Fibroblast of mammary gland (primary cell): ENCODE data around the gene IGDCC3.

Experiments
- DNase-seq: peaks from one replicate; pipeline ENCODE4 v3.0.0-alpha.2; 2010; ENCODE audit warnings: low read depth
- H3K4me3 ChIP-seq: 2 replicates; pipeline ENCODE4 v1.5.1; 2011; ENCODE audit warnings: low read depth, mild to moderate bottlenecking, low read length, moderate library complexity; ENCODE audit not compliant: control insufficient read depth
- CTCF ChIP-seq: conservative IDR thresholded peaks from 2 replicates; pipeline ENCODE4 v1.5.1; 2011; ENCODE audit warnings: low read depth, low read length, inconsistent platforms; ENCODE audit not compliant: control insufficient read depth, insufficient read depth

IGDCC3 gene

GRCh38 chr15:65338823-65339222 lies 39.0 kb downstream of the IGDCC3 start:
- TF ChIP-seq CTCF = no peak
- no peak overlapping the region for H3K4me3 ChIP-seq
- no peak for DNase-seq

GRCh38 chr15:65338366-65338765 lies 39.4 kb downstream of the IGDCC3 start:
- H3K4me3 ChIP-seq = no peak overlapping the region
- DNase-seq = no peak
- no peak for TF ChIP-seq CTCF

- no peak overlapping the region for H3K4me3 ChIP-seq
- no peak for DNase-seq
- TF ChIP-seq CTCF = no peak
Observed at GRCh38 chr15:65337436-65338070, 40.2 kb downstream of the IGDCC3 start.

- no peak for TF ChIP-seq CTCF
- no peak for DNase-seq
- H3K4me3 ChIP-seq = no peak overlapping the region
Observed at GRCh38 chr15:65336493-65337435, 41.0 kb downstream of the IGDCC3 start.

GRCh38 chr15:65335278-65336055 lies 42.3 kb downstream of the IGDCC3 start:
- no peak for TF ChIP-seq CTCF
- DNase-seq = no peak
- no peak overlapping the region for H3K4me3 ChIP-seq

- H3K4me3 ChIP-seq = no peak overlapping the region
- no peak for TF ChIP-seq CTCF
- DNase-seq = no peak
Observed at GRCh38 chr15:65334586-65335231, 43.1 kb downstream of the IGDCC3 start.
